ENCODE results near the gene RC3H1.

Gene RC3H1

DNA sequence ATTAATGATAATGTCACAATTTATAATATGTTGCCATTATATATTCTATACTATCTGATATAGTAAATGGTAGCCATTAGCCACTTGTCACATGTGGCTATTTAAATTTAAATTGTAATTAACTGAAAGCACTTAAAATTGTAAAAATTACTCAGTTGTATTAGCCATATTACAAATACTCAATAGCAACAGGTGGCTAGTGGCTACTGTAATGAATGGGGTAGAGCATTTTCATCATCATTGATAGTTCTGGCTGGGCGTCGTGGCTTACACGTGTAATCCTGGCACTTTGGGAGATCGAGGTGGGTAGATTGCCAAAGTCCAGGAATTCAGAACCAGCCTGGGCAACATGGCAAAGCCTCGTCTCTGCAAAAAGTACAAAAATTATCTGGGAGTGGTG, 137.5 kb downstream of the RC3H1 start:
- DNase-seq: no peak

All from stimulated activated CD4-positive, alpha-beta T cell treated with anti-CD3 and anti-CD28 coated beads, Interleukin-15, amount 100 ng/mL, for 24 hours (primary cell).